ENCODE measurements around the gene VWA3A. TPM values are rescaled to one million over a fixed set of nuclear protein-coding genes. Genes with fewer than 3 reads are reported as not detected.
"Not testable (repeated sequence)": the region's sequence is repeated elsewhere in the genome, so short reads cannot be mapped to it uniquely, and the experiment has no call there.

Gene VWA3A
- total and polyA plus RNA-seq, 2 donors (not counting 3 experiments of a cell fraction or from before 2014, with no cell fraction given) = 0.12 to 0.84 TPM

DNA sequence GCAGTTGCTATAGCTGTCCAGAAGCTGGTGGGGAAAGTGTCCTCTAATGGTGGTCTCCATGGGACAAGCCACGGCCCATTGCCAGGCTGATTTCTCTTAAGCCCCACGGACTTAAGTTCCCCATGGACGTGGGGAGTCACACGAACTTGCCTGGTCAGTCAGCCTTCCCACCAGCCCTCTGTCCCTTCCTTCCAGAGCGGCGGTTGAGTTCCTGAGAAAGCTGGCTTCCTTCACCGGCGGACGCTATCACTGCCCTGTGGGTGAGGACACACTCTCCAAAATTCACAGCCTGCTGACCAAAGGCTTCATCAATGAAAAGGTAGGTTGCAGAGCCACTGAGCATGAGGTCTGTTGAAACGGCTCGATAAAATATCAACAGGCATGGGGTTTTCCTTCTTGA, 60.0 kb downstream of the VWA3A start:
- no peaks in the 10 kb centered on the region for H3K9me3 ChIP-seq (replicated peaks; ENCODE audit: control insufficient read depth, insufficient read depth, low read length)
- dilution Hi-C loops (cut with MboI; ENCODE audit: extremely low pct_ligation_motif_present, low sequenced_read_pairs) = no loop called here
- H3K4me3 ChIP-seq (replicated peaks in 1 of 3; ENCODE audit: insufficient read depth in 1 of 3, low read depth in 1 of 3, low read length in 3 of 3) = no peak overlapping the region
- H3K4me1 ChIP-seq (ENCODE audit: control insufficient read depth, extremely low read depth, insufficient read depth, low read length) = no peaks in the 10 kb centered on the region
- H3K9me1 ChIP-seq (replicated peaks; ENCODE audit: control insufficient read depth, extremely low read depth, insufficient read depth, low read length) = no peaks in the 10 kb centered on the region
- H4K20me1 ChIP-seq (replicated peaks; ENCODE audit: control insufficient read depth, extremely low read depth, insufficient read depth, low read length) = no peaks in the 10 kb centered on the region
- FAIRE-seq (no peak), DNase-seq (ENCODE audit: low read depth, low spot score) (no peak)
- CTCF ChIA-PET = interaction anchor here (2.1 kb wide), 1 partner anchor 11 kb away, joined by 9 read pairs; no protein-coding TSS in a partner anchor
- H2AFZ ChIP-seq (ENCODE audit: low read depth, low read length) = no peak overlapping the region
- BruUV-seq (replicated peaks) = no TSS peak
- H3K36me3 ChIP-seq (ENCODE audit: control insufficient read depth in 2 of 2, extremely low read depth in 1 of 2, insufficient read depth in 2 of 2, low read length in 2 of 2) = no peaks in the 10 kb centered on the region
- TF ChIP-seq POLR2AphosphoS5 (IDR thresholded peaks at IDR 0.05; ENCODE audit: insufficient read depth, low read depth, low read length) (no peak), FOS (IDR thresholded peaks at IDR 0.05; ENCODE audit: borderline replicate concordance, insufficient read depth, low read length) (no peak), MYC (IDR thresholded peaks at IDR 0.05; ENCODE audit: low read depth, low read length) (no peak), GATA2 (IDR thresholded peaks at IDR 0.05; ENCODE audit: insufficient read depth, insufficient read length, low read depth, low read length) (no peak), EZH2 (IDR thresholded peaks at IDR 0.05; ENCODE audit: borderline replicate concordance, low read depth, low read length, severe bottlenecking) (no peak), POLR2A (IDR thresholded peaks at IDR 0.05; ENCODE audit: low read depth, low read length) (no peak), JUN (IDR thresholded peaks at IDR 0.05; ENCODE audit: borderline replicate concordance, insufficient read depth, insufficient read length, low read depth) (no peak)
- TF ChIP-seq, protein P1, sequence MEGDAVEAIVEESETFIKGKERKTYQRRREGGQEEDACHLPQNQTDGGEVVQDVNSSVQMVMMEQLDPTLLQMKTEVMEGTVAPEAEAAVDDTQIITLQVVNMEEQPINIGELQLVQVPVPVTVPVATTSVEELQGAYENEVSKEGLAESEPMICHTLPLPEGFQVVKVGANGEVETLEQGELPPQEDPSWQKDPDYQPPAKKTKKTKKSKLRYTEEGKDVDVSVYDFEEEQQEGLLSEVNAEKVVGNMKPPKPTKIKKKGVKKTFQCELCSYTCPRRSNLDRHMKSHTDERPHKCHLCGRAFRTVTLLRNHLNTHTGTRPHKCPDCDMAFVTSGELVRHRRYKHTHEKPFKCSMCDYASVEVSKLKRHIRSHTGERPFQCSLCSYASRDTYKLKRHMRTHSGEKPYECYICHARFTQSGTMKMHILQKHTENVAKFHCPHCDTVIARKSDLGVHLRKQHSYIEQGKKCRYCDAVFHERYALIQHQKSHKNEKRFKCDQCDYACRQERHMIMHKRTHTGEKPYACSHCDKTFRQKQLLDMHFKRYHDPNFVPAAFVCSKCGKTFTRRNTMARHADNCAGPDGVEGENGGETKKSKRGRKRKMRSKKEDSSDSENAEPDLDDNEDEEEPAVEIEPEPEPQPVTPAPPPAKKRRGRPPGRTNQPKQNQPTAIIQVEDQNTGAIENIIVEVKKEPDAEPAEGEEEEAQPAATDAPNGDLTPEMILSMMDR (IDR thresholded peaks at IDR 0.05; ENCODE audit: extremely low read depth in 1 of 2, insufficient read depth in 1 of 2, low read depth in 1 of 2, low read length in 2 of 2) = no peak
- TF ChIP-seq, protein P2, sequence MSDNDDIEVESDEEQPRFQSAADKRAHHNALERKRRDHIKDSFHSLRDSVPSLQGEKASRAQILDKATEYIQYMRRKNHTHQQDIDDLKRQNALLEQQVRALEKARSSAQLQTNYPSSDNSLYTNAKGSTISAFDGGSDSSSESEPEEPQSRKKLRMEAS (IDR thresholded peaks at IDR 0.05; ENCODE audit: insufficient read depth, insufficient read length) = no peak
- H3K9ac ChIP-seq (replicated peaks; ENCODE audit: extremely low read depth, insufficient read depth, low read length) = no peak overlapping the region
- intact Hi-C loops (cut with micrococcal nuclease) = no loop called here
- no peaks in the 10 kb centered on the region for H3K79me2 ChIP-seq (ENCODE audit: control insufficient read depth, insufficient read depth, low read length)
- peaks cover 0 to 3% of the 10 kb centered on the region in 2 experiments for H3K27me3 ChIP-seq (ENCODE audit: control insufficient read depth in 2 of 2, insufficient read depth in 2 of 2, low read length in 2 of 2)
- POLR2A ChIA-PET = no interaction called here
- H3K27ac ChIP-seq (ENCODE audit: insufficient read depth, low read depth, low read length) = no peak overlapping the region
- no peak overlapping the region for H3K4me2 ChIP-seq (ENCODE audit: insufficient read depth, low read length)

DNA sequence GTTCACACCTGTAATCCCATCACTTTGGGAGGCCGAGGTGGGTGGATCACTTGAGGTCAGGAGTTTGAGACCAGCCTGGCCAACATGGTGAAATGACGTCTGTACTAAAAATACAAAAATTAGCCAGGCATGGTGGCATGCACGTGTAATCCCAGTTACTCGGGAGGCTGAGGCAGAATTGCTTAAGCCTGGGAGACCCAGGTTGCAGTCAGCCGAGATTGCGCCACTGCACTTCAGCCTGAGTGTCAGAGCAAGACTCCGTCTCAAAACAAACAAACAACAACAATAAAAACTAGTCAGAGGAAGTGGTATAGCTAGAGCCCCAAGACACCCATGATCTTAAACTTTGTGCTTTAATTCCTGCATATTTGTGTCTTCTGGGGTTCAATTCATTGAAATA, 60.7 kb downstream of the VWA3A start:
- CTCF ChIA-PET = interaction anchor here (1.3 to 2.1 kb wide), 2 partner anchors 11 to 54 kb away, joined by 5 to 9 read pairs; no protein-coding TSS in a partner anchor
- H3K9ac ChIP-seq (replicated peaks; ENCODE audit: extremely low read depth, insufficient read depth, low read length); H3K9me1 ChIP-seq (replicated peaks; ENCODE audit: control insufficient read depth, extremely low read depth, insufficient read depth, low read length); H4K20me1 ChIP-seq (replicated peaks; ENCODE audit: control insufficient read depth, extremely low read depth, insufficient read depth, low read length); H3K4me3 ChIP-seq (replicated peaks in 1 of 3; ENCODE audit: insufficient read depth in 1 of 3, low read depth in 1 of 3, low read length in 3 of 3); H3K4me2 ChIP-seq (ENCODE audit: insufficient read depth, low read length); H3K36me3 ChIP-seq (ENCODE audit: control insufficient read depth in 2 of 2, extremely low read depth in 1 of 2, insufficient read depth in 2 of 2, low read length in 2 of 2); H2AFZ ChIP-seq (ENCODE audit: low read depth, low read length); dilution Hi-C loops (cut with MboI; ENCODE audit: extremely low pct_ligation_motif_present, low sequenced_read_pairs); FAIRE-seq; H3K27ac ChIP-seq (ENCODE audit: insufficient read depth, low read depth, low read length); BruUV-seq (replicated peaks); DNase-seq (ENCODE audit: low read depth, low spot score); H3K4me1 ChIP-seq (ENCODE audit: control insufficient read depth, extremely low read depth, insufficient read depth, low read length); H3K79me2 ChIP-seq (ENCODE audit: control insufficient read depth, insufficient read depth, low read length); intact Hi-C loops (cut with micrococcal nuclease); POLR2A ChIA-PET; H3K27me3 ChIP-seq (ENCODE audit: control insufficient read depth in 2 of 2, insufficient read depth in 2 of 2, low read length in 2 of 2); H3K9me3 ChIP-seq (replicated peaks; ENCODE audit: control insufficient read depth, insufficient read depth, low read length): not testable (repeated sequence)

Data from endothelial cell of umbilical vein (primary cell).